Kidney epithelial cell (primary cell): ENCODE data around the gene SLX1A. TPM values are rescaled to one million over a fixed set of nuclear protein-coding genes. Genes with fewer than 3 reads are reported as not detected.
"Not testable (repeated sequence)": the region's sequence is repeated elsewhere in the genome, so short reads cannot be mapped to it uniquely, and the experiment has no call there.

ENCODE experiments used
- DNase-seq: peaks from one replicate; pipeline ENCODE4 v3.0.0-alpha.2; 2010; ENCODE audit warnings: low read depth
- H3K27me3 ChIP-seq: 2 replicates; pipeline ENCODE4 v1.6.0; 2011; ENCODE audit warnings: low read length; ENCODE audit not compliant: control insufficient read depth, insufficient read depth
- H3K36me3 ChIP-seq: 2 replicates; pipeline ENCODE4 v1.5.1; 2011; ENCODE audit warnings: low read length; ENCODE audit not compliant: control insufficient read depth, insufficient read depth
- H3K4me3 ChIP-seq: 2 replicates; pipeline ENCODE4 v1.5.1; 2011; ENCODE audit warnings: low read depth, mild to moderate bottlenecking, control low read depth, low read length
- total RNA-seq: library from RNA; depleted of rRNA; stranded (reverse); fragments of >200 nt; gene quantifications from 2 replicates; pipeline ENCODE4 v1.2.3, GENCODE V29; 2015

The SLX1A gene
- total RNA-seq, 1 donor from 2014 or later: 35.0 TPM

DNA sequence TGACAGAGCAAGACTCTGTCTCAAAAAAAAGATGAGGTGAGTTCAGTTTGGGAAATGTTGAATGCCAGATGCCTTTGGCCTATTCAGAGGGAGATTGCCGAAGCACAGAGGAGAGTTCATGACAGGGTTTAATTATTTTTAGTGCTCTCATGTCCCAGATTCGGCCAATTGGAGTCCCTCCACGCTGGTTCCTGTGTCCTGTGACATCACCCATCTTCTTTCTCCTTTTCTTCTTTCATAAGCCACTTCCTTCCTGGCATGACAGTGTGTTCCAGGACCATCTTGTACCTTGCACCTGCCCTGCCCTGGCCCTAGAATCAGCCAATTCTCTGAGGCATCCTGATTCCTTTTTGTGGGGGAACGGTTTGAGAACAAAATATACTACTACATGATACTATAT is 17.7 kb downstream of the SLX1A start:
- not testable (repeated sequence) for H3K36me3 ChIP-seq, DNase-seq

GRCh38 chr16:30217082-30217481 is 23.4 kb downstream of the SLX1A start:
- not testable (repeated sequence) for H3K27me3 ChIP-seq, DNase-seq, H3K36me3 ChIP-seq, H3K4me3 ChIP-seq

More for the DNA sequence above, 17.7 kb downstream of the SLX1A start:
- H3K27me3 ChIP-seq, H3K4me3 ChIP-seq: not testable (repeated sequence)

Other genes with a start within 250 kb of the SLX1A start
- 173 and 175 TPM in 2 replicates for gene TMEM219, start 231.8 kb upstream of the SLX1A start, total RNA-seq
- gene TAOK2, start 220.0 kb upstream of the SLX1A start, total RNA-seq: 40.1 and 41.7 TPM in 2 replicates
- gene HIRIP3, start 198.3 kb upstream of the SLX1A start, total RNA-seq: 13.2 and 20.3 TPM in 2 replicates
- 43.8 and 114 TPM in 2 replicates for gene INO80E, start 197.6 kb upstream of the SLX1A start, total RNA-seq
- 0.33 TPM in 1 of 2 replicates, not detected in the other for gene DOC2A, start 182.8 kb upstream of the SLX1A start, total RNA-seq
- not detected in 2 replicates for gene C16orf92, start 170.7 kb upstream of the SLX1A start, total RNA-seq
- not detected in 2 replicates for gene TLCD3B, start 162.6 kb upstream of the SLX1A start, total RNA-seq
- gene ALDOA, start 128.1 kb upstream of the SLX1A start, total RNA-seq: 826 and 1,130 TPM in 2 replicates
- gene PPP4C, start 117.9 kb upstream of the SLX1A start, total RNA-seq: 126 and 139 TPM in 2 replicates
- gene TBX6, start 102.0 kb upstream of the SLX1A start, total RNA-seq: 0.55 and 0.58 TPM in 2 replicates
- gene YPEL3, start 97.7 kb upstream of the SLX1A start, total RNA-seq: 25.5 and 32.3 TPM in 2 replicates
- gene GDPD3, start 80.3 kb upstream of the SLX1A start, total RNA-seq: 0.14 and 0.50 TPM in 2 replicates
- gene MAPK3, start 70.7 kb upstream of the SLX1A start, total RNA-seq: 35.9 and 40.8 TPM in 2 replicates
- 9.7 and 10.8 TPM in 2 replicates for gene CORO1A, start 10.3 kb upstream of the SLX1A start, total RNA-seq
- gene BOLA2B, start 209 bp upstream of the SLX1A start, total RNA-seq: 312 and 512 TPM in 2 replicates
- gene SULT1A3, start 5.4 kb downstream of the SLX1A start, total RNA-seq: 2.2 and 6.3 TPM in 2 replicates
- gene NPIPB13, start 54.6 kb downstream of the SLX1A start, total RNA-seq: 0.46 and 0.55 TPM in 2 replicates
- gene CD2BP2, start 161.4 kb downstream of the SLX1A start, total RNA-seq: 82.1 and 107 TPM in 2 replicates
- gene TBC1D10B, start 176.6 kb downstream of the SLX1A start, total RNA-seq: 47.0 and 51.9 TPM in 2 replicates
- gene MYL11, start 180.9 kb downstream of the SLX1A start, total RNA-seq: not detected in 2 replicates
- gene SEPTIN1, start 188.7 kb downstream of the SLX1A start, total RNA-seq: 0.38 and 0.62 TPM in 2 replicates
- gene ZNF48, start 201.5 kb downstream of the SLX1A start, total RNA-seq: 24.4 and 27.4 TPM in 2 replicates
- 10.3 and 16.7 TPM in 2 replicates for gene ZNF771, start 213.7 kb downstream of the SLX1A start, total RNA-seq
- 42.1 and 50.5 TPM in 2 replicates for gene DCTPP1, start 236.2 kb downstream of the SLX1A start, total RNA-seq